CD4-positive, alpha-beta T cell treated with Interleukin-6 at 100 ng/mL for 8 hours (primary cell): ENCODE measurements around the gene NFKB1.
"Not testable (repeated sequence)": the region's sequence is repeated elsewhere in the genome, so short reads cannot be mapped to it uniquely, and the experiment has no call there.

Source experiments
- DNase-seq: peaks from one replicate; pipeline ENCODE4 v3.0.0-alpha.2; 2020; ENCODE audit warnings: mixed read lengths, low spot score

The NFKB1 gene

GRCh38 chr4:102598762-102599374, 97.7 kb downstream of the NFKB1 start:
- DNase-seq: no peak

GRCh38 chr4:102599455-102599854, 98.3 kb downstream of the NFKB1 start:
- no peak for DNase-seq

GRCh38 chr4:102599886-102600285, 98.7 kb downstream of the NFKB1 start:
- DNase-seq: no peak

GRCh38 chr4:102600689-102601088, 99.5 kb downstream of the NFKB1 start:
- DNase-seq: no peak

GRCh38 chr4:102601586-102602227, 100.5 kb downstream of the NFKB1 start:
- DNase-seq: no peak

GRCh38 chr4:102604222-102604940, 103.2 kb downstream of the NFKB1 start:
- no peak for DNase-seq

- no peak for DNase-seq
Measured at GRCh38 chr4:102606261-102606660, 105.1 kb downstream of the NFKB1 start.

- no peak for DNase-seq
Measured at GRCh38 chr4:102606846-102607450, 105.8 kb downstream of the NFKB1 start.

- DNase-seq: no peak
Measured at GRCh38 chr4:102608190-102608589, 107.0 kb downstream of the NFKB1 start.

- no peak for DNase-seq
Measured at GRCh38 chr4:102610007-102610406, 108.8 kb downstream of the NFKB1 start.

- no peak for DNase-seq
Measured at GRCh38 chr4:102610476-102610875, 109.3 kb downstream of the NFKB1 start.

- no peak for DNase-seq
Measured at GRCh38 chr4:102612210-102612609, 111.1 kb downstream of the NFKB1 start.

- DNase-seq: peak; percentile 54
Measured at GRCh38 chr4:102612824-102613366, 111.7 kb downstream of the NFKB1 start.

- peak; percentile 40 for DNase-seq
Measured at GRCh38 chr4:102614801-102615200, 113.6 kb downstream of the NFKB1 start.

- no peak for DNase-seq
Measured at GRCh38 chr4:102616636-102617035, 115.5 kb downstream of the NFKB1 start.

- not testable (repeated sequence) for DNase-seq
Measured at GRCh38 chr4:102619021-102619420, 117.9 kb downstream of the NFKB1 start.

GRCh38 chr4:102619776-102620631, 118.8 kb downstream of the NFKB1 start:
- not testable (repeated sequence) for DNase-seq

GRCh38 chr4:102620697-102621497, 119.7 kb downstream of the NFKB1 start:
- DNase-seq: no peak

GRCh38 chr4:102623622-102624021, 122.5 kb downstream of the NFKB1 start:
- no peak for DNase-seq

GRCh38 chr4:102624505-102624904, 123.3 kb downstream of the NFKB1 start:
- DNase-seq: no peak
